GM18951 (cell line): ENCODE data around the gene LINC00237.

Experiments used
- POLR2A ChIP-seq: IDR thresholded peaks from 4 replicates; pipeline ENCODE4 v1.6.1; 2011; ENCODE audit warnings: mild to moderate bottlenecking; ENCODE audit not compliant: insufficient read length, insufficient read depth; ENCODE audit errors: extremely low read depth
- in situ Hi-C: fragments of 300-500 bp; cut with MboI; formaldehyde crosslinking; loops from one replicate; pipeline ENCODE4 v1.12.0; 2022; ENCODE audit warnings: low sequenced_read_pairs, mixed read lengths, inconsistent platforms; ENCODE audit not compliant: unreplicated experiment

LINC00237 gene

DNA sequence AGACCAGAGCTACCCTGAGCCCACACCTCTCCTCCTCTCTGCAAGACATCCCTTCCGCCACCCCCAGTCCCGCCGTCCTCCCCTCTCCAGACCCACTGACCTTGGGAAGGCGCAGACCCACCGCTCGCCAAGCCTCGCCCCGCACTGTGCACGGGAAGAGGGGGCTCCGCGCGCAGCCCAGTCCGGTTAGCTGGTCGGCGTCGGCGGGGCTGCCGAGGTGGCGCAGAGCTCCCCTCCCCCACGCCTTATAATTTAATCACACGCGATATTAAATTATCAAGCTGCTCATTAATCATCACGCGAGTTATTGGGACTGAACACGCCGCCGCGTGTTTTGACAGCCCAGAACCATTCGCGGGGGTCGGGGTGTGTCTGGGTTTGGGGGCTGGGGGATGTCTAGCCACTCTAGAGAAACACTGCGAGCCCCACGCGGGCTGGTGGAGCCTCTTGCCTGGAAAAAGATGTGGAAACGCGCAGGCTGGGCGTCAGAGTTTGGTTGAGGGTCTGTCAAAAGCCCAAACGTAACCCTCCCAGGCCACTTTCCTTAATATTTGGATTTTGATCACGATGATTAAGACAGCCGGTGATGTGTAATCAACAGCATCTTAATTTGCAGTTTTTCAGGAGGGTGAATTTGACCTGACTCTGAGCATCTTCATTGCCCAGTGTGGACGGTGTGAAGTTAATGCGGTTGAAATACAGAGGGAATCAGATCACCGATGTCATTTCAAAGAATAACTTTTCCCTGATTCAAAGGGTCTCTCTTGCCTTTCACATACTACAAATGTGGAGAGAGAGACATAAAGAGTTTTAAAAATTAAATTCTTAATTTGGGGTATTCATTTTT lies at the start of gene LINC00237:
TSS of gene LINC00237 (minus strand) at position 188 of the 847 bp plus-strand sequence.
- no peak for TF ChIP-seq POLR2A
- in situ Hi-C loops = no loop called here

DNA sequence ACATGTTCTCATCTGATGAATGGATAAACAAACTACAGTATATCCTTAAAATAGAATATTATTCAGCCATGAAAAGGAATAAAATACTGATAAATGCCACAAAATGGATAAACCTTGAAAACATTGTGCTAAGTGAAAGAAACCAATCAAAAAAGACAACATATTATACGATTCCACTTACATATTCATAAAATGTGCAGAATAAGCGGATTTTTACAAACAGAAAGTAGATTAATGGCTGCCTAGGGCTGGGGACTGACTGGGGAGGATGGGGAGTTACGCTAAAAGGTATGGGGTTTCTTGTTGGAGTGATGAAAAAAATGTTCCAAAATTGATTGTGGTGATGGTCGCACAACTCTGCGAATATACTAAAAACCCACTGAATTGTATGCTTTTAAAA lies 49.1 kb upstream of the LINC00237 start:
- no peak for TF ChIP-seq POLR2A
- in situ Hi-C loops = no loop called here

DNA sequence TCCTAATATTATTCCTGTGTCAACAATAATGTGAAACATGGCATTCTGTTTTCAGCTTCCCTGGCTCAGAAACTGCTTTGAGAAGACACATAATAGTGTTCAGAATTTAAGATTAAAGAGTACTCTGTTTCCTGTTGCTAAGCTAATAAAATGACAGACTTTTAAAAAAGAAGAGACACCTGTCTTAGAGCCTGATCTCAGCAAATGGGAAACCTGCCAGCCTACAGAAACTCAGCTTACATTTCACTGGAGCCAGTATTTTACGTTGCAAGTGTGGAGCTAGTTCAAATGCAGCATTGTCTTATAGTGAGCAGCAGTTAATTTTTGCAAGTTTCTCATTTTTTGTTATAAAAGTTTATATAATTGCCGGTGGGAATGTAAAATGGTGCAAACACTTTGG lies 48.5 kb upstream of the LINC00237 start:
- no peak for TF ChIP-seq POLR2A
- in situ Hi-C loops = no loop called here

DNA sequence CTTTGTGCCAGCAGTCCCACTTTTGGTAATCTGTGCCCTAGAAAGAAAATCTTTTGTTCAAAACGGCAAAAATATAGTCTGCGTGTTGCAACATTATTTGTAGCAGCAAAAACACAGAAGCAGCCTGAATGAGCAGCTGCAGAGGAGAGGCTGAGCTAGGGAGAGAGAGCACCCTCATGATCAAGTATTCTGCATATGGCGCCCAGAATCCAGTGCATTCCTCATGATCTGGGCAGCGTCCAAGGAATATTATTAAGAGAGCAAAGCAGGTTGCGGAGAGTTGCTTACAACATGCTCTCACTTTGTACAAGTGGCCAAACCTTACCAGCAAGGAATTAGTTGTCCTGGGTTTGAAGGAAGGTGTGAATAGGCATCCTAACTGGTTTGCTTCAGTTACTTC lies 45.6 kb upstream of the LINC00237 start:
- in situ Hi-C loops = no loop called here
- TF ChIP-seq POLR2A = no peak

DNA sequence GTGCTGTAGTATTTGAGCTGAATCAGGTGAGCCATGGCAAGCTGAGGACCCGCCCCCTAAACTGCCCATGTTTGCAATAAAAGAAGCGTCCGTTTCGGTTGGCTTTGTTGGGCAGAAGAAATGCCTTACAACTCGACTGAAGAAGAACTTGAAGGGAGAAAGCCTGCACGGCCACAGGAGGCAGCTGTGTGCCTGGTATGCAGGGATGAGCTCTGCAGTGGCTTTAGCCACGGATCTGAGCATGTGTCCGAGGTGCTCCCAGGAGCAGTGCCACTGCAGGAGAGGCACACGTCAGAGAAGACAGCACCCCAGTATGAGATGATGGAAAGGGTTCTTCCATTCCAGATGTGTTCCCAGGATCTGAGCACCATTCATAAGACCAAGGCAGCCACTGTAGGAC lies 43.2 kb upstream of the LINC00237 start:
- TF ChIP-seq POLR2A = no peak
- in situ Hi-C loops = no loop called here

GRCh38 chr20:21147593-21147992 lies 41.4 kb upstream of the LINC00237 start:
- in situ Hi-C loops = no loop called here
- no peak for TF ChIP-seq POLR2A

GRCh38 chr20:21146215-21146614 lies 40.1 kb upstream of the LINC00237 start:
- in situ Hi-C loops = no loop called here
- TF ChIP-seq POLR2A = no peak

DNA sequence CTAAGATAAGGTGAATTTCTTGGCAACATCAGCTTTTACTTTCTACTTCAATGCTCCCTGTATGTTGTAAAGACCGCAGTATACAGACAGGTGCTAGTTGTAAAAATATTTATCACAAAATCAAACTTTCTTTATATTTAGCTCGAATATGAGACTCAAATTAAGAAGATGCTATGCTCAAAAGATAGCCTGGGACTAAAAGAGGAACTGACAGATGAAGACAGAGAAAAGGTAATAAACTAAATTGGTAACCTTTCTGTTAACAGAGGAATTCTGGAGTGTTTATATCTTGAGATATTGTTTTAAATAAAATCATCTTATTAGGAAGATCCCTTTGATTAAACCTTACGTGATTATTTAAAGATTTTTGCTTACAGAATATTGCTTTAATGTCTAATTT lies 39.3 kb upstream of the LINC00237 start:
- no peak for TF ChIP-seq POLR2A
- in situ Hi-C loops = no loop called here

DNA sequence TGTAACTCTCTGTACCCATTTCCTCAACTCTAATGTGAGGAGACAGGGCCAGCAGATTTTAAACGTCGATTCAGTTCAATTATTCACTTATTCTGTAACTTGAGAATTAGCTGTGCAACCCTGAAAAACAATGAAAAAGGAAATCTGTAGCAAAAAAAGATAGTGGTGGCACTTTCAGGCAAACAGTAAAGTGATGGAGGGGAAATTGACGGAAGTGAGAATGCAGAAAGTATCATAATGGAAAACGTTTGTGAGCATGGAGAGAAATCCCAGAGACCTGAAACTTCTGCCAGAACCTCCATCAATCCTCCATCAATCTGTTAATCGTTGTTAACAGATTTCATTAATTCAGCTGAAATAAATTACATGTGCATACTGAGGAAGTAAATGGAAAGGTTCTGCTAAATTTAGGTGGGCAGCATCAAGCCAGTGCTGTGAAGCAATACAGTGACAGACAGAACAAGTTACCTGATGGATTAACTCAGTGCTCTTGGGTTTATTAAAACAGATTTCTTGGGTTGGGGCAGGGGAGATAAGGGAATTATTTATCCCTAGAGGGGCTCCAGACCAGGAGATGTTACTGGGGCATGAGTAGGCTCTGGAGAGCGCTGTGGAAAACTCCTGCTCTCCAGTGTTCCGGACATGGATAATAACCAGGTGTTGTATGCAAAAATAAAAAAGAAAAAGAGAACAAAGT lies 37.2 kb upstream of the LINC00237 start:
- no peak for TF ChIP-seq POLR2A
- in situ Hi-C loops = no loop called here

GRCh38 chr20:21141825-21142224 lies 35.7 kb upstream of the LINC00237 start:
- no peak for TF ChIP-seq POLR2A
- in situ Hi-C loops = no loop called here

- in situ Hi-C loops = no loop called here
- no peak for TF ChIP-seq POLR2A
These were observed 33.9 kb upstream of the LINC00237 start for GRCh38 chr20:21139881-21140566.

GRCh38 chr20:21137078-21137477 lies 30.9 kb upstream of the LINC00237 start:
- TF ChIP-seq POLR2A = no peak
- in situ Hi-C loops = no loop called here

DNA sequence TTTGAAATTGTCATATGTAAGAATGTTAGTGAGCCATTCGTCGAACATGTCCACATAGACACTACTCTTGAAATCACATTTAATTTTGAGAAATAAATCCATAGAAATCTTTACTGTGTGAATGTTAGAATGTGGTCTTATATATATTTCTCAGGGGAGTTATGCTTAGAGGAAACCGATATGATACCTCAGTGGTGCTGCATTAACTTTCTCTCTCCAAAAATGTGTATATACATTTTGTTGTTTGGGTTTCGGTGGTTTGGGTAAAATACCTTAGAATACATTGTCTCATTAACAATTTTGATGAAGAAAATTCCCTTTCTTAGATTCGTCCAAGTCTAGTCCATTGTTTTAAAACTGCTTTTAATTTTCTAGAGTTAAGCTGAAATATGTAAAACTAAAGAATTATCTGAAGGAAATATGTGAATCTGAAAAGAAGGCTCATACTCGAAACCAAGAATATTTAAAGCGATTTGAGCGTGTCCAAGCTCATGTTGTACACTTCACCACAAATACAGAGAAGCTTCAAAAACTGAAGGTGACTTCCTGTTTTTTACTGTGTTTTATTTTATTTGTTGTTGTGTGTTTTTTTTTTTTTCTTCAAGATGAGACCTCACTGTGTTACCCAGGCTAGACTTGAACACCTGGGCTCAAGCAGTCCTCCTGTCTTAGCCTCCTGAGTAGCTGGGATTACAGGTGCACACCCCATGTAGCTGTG lies 30.0 kb upstream of the LINC00237 start:
- no peak for TF ChIP-seq POLR2A
- in situ Hi-C loops = no loop called here
